NCI-H345 treated with DMSO at 0.1 percent for 48 hours (cell line): ENCODE measurements around the gene LINGO3.

Experiments used
- DNase-seq: peaks from one replicate; lab custom pipeline; 2025; ENCODE audit not compliant: unreplicated experiment; lab: John Stamatoyannopoulos, UW

The LINGO3 gene

DNA sequence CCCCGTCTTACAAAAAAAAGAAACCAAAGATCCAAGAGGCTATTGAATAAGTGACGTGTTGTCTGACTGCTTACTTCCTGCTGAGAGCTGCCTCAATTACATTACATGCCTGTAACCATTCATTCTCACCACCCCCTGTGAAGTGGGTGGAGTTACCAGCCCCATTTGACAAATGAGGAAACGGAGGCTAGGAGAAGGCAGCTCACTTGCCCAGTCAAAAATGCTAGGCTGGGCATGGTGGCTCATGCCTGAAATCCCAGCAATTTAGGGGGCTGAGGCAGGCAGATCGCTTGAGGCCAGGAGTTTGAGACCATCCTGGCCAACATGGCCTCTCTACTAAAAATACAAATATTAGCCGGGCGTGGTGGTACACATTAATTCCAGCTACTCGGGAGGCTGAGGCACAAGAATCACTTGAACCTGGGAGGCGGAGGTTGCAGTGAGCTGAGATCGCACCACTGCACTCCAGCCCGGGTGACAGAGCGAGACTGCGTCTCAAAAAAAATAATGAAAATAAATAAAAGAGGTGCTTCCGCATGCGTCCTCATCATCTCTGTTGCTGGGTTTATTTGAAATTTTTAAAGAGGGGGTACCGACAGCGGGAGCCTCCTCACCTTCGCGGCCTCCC is 19.9 kb upstream of the LINGO3 start:
- DNase-seq, result peak; percentile 62

DNA sequence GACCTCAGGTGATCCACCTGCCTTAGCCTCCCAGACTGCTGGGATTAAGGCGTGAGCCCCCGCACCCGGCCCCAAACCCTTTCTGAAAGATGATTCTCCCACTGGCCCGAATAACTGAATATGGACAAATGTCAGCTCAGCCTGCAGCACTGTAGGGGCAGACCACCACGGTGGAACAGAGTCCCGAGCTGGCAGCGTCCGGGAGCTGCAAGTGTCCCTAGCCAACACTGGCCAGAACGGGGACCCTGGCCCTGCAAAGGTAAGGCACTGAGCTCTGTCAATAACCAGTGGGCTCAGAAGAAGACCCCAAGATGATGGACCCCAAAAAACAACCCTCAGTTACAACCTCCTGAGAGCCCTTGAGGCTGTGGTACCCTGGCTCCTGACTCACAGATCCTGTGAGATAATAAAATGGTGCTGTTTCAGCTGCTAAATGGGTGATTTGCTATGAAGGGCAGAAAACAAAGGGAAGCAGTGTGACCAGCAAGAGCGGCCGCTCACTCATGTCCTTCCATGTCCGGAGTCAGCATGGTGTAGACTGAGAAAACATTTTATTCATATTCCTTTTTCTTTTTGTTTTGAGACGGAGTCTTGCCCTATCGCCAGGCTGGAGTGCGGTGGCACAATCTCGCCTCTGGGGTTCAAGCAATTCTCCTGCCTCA is 18.9 kb upstream of the LINGO3 start:
- no peak for DNase-seq

DNA sequence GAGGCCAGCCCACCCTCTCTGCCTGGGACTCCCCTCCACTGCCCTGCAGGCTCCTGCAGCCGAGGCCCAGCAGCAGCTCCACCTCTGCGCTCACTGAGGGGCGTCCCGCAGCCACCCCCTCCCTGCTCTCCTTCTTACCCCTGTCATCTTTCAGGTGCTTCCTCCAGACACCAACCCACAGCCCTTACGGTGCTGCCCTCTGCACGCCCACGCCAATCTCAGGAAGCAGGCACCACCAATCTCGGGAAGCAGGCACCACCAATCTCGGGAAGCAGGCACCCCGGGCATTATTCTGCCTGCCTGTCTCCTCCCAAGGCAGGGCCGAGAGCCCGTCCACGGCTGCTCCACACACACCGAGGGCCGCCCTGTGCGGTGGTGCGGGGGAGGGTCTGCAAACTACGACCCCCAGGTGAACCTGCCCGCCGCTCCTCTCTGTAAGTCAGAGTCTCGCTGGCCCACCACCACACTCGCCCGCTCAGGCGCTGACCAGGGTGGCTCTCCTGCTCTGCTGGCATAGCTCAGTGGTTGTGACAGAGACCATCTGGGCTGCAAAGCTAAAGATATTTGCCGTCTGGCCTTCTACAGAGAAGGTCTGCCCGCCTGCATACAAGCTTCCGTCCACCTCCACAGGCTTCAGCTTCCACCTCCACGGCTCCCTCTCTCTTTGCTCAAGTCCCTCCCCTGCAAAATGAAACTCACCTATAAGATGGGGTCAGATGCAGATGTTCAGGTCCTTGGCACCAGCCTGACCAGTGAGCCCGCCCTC is 17.5 kb upstream of the LINGO3 start:
- DNase-seq, result no peak

DNA sequence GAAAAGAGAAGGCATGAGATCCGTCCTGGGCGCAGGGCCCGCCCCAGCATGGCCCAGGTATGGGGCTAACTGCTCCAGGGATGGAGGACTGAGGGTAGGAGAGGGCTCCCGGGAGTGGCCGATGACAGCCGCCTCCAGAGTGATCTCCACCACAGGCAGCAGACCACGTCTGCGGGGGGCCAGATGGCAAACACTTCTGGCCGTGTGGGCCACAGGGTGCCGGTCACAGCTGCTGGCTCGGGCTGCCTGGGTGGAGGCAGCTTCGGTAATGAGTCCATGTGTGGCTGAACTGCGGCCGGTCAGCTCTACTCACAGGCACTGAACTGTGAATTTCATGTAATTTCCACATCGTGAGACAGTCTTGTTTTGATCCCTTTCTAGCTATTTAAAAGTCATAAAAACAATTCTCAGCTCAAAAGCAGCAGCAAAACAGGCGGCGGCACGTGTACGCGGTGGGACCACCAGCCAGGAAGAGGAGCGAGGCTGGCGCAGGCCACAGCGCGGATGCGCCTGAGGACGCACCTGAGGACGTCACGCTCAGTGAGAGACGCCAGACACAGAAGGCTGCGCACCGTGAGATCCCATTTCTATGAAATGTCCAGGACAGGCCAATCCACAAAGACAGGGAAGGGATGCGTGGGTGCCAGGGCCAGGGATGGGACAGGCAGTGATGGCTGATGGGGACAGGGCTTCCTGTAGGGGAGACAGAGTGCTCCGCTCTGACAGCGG is 16.4 kb upstream of the LINGO3 start:
- DNase-seq, result no peak

DNA sequence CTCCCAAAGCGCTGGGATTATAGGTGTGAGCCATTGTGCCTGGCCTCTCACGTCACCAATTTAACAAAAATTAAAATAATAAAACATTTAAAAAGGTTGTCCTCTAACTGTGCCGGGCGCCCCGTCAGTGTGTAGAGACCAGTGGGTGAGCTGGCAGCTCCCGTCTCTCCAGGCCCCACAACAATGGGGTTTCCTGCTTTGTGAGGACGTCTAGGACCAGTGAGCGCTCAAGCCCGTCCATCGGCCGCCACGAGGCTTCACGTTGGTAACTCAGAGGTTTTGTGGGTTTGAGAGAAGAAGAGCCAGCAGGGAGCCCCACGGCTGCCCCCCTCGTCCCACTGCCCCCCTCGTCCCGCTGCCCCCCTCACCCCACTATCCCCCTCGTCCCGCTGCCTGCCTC is 15.8 kb upstream of the LINGO3 start:
- no peak for DNase-seq

DNA sequence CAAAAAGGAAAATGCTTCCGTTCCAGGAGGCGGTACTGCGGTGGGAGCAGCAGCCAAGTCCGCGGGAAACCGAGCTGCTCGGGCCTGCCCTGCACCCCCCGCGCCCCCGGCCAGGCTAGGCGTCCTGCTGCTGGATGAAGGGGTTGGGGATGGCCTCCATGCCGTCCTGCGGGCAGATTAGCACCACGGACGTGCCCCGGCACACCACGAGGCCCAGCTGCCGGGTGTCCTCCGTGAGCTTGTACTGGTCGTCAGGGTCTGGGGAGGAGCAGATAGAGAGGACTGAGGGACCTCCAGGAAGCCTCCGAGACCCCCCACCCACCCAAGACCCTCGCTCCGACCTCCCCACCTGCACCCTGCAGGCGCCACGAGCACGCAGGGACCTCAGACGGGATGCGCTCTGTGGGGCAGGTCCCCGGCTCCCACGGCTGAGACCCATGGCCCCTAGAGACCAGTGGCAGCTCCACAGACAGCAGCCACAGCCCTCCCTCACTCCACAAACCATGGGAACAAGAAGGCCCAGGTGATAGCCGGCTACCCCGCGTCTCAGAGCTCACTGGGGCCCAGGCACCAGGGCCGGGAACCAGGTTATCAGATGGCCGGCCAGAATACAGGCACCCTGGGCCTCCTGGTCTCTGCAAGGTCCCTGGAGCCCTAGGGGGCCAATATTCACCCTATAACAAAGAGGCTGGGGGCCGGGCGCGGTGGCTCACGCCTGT is 13.8 kb upstream of the LINGO3 start:
- no peak for DNase-seq

DNA sequence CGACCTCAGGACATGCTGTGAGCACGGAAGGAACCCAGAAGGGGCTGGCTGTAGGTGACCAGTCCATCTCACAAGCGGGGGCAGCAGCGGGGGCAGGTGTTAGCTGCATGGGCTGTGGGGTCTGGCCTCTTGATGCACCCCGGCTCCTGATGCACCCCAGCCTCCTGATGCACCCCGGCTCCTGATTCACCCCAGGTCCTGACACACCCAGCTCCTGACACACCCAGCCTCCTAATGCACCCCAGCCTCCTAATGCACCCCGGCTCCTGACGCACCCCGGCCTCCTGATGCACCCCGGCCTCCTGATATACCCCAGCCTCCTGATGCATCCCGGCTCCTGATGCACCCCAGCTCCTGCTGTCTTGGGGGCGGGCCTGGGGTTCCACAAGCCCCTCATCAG is 13.0 kb upstream of the LINGO3 start:
- no peak for DNase-seq

DNA sequence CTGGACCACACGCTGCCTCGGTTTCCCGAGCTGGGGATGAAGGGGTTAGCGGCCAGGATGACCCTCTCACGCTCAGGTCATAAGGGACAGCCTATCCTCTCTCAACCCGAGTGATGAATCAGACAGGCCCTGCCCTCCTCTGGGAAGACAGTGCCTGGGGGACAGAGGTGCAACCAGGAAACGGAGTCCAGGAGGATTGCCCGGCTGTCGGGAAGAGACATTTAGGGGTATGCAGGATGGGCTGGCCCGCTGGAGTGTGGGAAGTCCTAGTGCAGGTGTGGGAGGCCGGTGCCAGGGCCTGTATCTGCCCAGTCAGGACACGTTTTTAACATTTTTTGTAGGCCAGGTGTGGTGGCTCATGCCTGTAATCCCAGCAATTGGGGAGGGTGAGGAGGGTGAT is 12.1 kb upstream of the LINGO3 start:
- no peak for DNase-seq

DNA sequence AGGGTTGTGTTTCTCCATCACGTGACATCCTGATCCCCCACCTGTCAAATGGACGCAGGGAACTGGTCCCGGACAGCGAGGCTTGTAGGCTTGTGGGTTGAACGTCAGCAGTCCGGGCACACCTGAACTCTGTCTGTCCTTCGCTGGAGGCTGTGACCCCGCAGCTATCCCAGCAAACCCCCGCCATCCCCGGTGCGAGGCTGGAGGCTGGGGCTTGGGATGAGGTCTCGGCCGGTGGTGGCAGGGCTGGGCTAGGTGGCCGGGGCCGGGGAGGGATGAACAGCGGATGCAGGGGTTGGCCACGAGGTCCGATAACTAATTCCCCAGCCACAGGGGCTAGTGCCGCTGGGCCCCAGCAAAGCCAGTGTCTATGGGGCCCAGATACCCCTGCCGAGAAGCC is 11.6 kb upstream of the LINGO3 start:
- no peak for DNase-seq

DNA sequence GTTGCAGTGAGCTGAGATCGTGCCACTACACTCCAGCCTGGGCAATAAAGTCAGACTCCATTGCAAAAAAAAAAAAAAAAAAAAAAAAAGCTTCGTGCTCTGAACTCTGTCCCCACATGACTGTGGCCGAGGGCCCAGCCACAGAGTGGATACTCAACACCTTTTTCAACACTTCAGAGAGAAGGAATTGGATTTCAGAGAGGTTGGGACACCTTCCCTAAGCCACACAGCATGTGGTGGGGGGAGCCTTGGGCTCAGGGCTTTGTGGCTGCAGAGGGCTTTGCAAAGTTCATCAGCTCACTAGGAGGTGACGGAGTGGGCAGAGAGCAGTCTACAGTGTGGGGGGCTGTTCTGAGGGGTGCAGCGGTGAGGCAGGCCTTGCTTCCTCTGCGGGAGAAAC is 11.0 kb upstream of the LINGO3 start:
- no peak for DNase-seq

DNA sequence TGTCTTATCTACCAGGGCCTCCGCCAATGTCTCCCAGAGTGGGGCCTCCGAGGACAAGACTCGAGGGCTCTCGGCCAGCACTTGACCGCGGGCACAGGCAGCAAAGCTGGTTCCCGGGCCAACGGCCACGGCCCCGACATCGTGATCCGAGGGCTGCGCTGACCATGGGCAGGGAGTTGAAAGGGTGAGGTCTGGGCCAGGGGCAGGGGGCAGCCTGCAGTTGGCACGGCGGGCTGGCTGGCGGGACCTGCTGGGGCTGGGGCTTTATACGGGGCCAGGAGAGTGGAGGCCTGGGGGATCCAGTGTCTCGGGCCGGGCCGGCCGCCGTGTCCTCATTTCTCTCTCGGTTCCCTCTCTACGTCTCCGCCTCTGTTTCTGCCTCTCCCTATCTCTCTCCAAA is 9.8 kb upstream of the LINGO3 start:
- no peak for DNase-seq

DNA sequence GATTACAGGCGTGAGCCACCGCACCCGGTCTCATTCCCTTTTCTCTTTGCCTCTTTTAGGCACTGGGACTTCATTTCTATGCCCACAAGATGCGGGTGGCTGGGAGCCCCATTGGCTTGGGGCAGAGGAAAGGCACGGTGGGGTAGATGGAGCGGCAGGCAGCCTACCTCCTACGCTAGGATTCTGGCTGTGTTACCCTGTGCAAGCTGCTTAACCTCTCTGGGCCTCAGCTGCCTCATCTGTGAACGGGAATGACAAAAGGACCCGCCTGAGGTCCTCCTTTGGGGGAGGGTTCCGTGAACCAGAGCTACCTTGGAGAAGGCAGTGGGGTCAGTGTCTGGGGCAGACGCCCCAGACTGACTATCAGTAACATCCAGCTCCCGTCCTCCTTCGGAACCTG is 9.3 kb upstream of the LINGO3 start:
- DNase-seq, result no peak

DNA sequence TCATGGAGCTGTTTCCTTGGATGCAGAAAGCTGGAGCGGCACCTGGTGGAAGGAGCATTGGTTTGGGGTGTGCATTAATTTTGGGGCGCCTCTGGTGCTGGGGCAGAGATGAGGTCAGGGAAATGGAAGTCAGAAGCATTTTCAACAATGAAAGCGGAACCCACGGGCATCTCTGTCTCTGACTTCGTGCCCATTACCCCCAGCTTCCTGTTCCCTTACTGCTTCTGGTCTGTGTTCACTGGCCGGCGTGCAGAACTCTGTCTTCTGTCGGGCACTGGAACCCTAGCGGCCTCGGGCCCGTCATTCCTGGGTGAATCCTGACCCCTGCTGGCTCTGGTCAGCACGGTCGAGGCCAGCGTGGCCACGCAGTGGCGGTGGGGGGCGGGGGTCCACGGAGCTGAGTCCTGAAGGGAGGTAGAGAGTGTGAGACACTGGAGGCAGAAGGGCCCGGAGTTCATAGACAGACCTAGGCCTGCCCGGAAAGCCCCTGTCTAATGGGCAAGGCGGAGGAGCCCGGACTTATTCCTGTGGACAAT is 7.9 kb upstream of the LINGO3 start:
- no peak for DNase-seq

DNA sequence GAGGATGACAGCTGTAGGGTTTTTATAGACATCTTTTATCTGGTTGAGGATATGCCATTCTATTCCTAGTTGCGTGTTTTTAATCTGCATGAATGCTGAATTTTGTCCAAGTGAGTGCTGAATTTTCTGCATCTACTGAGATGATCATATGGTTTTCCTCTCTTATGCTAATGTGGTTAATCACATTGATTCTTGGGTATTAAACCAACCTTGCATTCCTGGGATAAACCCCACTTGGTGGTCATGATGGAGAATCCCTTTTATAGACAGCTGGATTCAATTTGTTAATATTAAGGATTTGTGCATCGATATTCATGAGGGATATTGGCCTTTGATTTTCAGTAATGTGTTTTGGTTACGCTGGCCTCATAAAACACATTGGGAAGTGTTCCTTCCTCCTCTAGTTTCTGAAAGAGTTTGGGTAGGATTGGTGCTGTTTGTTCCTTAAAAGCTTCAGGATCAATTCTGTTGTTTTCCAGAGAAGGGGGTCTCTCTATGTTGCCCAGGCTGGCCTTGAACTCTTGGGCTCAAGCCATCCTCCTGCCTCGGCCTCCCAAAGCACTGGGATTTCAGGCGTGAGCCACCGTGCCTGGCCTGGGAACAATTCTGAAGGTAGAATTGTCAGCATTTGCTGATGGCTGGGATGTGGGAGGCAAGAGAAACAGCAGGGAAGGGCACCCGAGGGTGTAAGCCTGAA is 7.3 kb upstream of the LINGO3 start:
- DNase-seq, result no peak

DNA sequence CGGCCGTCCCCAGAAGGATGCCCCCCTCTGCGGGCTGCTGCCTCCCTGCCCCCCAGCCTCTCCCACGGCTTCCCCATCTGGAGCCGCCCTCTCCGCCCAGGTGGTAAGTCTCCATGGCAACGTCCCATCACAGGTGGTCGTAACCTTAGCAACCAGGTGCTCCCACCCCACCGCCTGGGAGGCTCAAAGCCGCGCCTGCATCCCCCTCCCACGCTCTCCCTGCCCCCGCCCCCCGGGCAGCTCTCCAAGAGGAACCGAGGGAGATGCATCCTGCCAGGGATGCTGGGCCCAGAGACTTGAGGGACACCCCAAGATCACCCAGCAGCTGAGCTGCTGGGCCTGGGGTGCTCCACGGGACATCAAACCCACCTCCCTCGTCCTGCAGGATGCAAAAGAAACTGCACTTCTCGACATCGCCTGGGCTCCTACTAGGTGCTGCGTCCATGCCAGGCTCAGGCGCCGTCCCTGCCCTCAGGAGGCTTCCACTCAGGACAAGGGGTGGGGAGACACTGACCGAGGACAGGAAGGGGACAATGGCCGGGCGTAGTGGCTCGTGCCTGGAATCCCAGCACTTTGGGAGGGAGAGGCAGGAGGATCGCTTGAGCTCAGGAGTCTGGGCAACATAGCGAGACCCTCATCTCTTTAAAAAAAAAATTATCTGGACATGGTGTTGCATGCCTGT is 5.0 kb upstream of the LINGO3 start:
- DNase-seq, result no peak

DNA sequence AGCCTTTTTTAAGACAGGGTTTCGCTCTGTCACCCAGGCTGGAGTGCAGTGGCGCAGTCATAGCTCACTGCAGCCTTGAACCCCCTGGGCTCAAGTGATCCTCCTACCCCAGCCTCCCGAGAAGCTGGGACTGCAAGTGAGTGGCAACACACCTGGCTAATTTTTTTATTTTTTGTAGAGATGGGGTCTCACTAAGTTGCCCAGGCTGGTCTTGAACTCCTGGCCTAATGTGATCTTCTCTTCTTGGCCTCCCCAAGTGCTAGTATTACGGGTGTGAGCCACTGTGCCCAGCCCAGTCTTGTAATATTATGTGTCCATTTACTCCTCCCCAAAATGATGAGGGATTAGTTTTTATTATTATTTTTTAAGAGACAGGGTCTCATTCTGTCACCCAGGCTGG is 3.1 kb upstream of the LINGO3 start:
- no peak for DNase-seq

DNA sequence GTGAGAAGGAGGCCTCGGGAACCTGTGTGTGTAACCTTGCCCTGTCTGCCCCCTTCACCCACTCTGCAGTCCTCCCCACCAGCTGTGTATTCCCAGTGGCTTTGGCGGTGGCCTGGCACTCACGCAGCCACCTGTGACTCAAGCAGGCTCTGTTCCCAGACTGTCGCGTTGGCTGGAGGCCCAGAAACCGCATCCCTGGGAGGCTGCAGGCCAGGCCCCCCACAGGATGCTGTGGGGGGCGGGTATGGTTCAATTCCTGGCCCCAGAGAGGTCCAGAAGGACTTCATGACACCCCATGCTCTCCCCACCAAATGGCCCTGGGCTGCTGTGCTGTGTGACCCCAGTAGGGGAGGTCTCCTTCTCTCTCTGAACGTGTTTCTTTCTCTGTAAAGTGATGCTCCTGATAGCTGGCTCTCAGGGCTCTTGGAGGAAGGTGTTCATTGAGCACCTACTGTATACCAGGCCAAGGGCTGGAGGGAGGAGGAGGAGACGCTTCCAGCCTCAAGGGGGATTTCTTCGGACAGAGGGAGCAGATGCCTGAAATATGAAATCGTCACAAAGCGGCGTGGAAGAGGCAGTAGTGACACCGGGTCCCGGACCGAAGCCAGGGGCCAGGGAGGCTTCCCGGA is 1.9 kb upstream of the LINGO3 start:
- no peak for DNase-seq

DNA sequence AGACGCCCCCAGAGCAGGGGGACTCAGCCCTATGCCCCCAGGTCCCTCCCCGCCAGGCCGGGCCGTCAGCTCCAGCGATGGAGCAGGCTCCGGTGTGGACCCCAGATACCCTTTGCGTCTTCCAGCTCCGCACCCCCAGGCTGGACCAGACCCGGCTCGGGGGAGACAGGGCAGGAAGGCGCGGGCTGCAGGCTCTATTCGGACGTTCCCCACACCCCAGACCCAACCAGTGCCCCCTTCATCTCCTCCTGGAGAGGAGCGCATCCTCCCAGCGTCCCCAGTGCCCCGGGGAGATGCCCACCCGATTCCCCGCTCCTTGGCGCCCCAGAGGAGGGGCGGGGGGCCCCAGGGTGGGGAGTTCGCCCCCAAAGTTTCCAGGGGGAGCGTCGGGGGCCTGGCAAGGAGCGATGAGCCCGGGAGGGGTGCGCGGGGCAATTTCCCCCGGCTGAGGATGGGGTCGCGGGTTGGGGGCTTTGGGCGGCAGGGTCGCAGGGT is 389 bp downstream of the LINGO3 start:
- DNase-seq, result no peak

DNA sequence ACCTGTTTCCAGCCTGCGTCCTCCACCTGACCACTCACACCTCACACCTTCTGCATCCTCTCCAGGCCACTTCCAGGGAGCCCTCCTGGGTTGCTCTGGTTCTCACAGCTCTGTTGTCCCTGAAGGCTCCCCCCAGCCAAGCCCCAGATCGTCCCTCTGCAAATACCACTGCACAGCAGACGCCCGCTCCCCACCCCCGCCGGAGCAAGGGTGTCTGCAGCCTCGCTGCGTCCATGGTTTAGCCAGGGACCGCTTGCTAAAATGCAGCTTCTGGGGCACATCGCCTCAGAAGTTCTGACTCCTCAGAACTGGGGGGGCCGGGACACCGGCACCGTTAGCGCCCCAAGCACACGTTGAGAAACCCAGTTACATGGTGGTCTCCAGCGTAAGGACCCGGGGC is 983 bp downstream of the LINGO3 start:
- DNase-seq, result no peak
